Neural cell (in vitro differentiated cells): ENCODE data around the gene ZBTB2.

Experiments
- POLR2AphosphoS5 ChIP-seq: IDR thresholded peaks from 2 replicates; pipeline ENCODE4 v1.6.1; 2012
- TF ChIP-seq, protein P1 (sequence below): fragments of 450-650 bp; IDR thresholded peaks from 2 replicates; pipeline ENCODE4 v1.5.1; 2014; ENCODE audit warnings: antibody characterized with exemption, mild to moderate bottlenecking, moderate library complexity; ENCODE audit not compliant: poor library complexity, severe bottlenecking

DNA sequence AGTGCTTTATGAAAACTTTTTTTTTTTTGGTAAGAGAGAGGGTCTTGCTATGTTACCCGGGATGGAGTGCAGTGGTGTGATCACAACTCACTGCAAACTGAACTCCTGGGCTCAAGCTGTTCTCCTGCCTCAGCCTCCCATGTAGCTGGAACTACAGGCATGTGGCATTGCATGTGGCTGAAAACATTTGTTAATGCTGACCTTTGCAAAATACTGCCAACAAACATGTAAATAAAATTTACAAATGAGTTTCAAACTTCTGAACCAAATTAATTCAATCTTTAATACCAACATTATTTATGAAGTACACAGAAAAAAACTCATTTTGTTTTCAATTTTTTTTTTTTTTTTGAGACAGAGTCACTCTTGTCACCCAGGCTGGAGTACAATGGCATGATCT lies 26.1 kb upstream of the ZBTB2 start:
- TF ChIP-seq, protein P1, sequence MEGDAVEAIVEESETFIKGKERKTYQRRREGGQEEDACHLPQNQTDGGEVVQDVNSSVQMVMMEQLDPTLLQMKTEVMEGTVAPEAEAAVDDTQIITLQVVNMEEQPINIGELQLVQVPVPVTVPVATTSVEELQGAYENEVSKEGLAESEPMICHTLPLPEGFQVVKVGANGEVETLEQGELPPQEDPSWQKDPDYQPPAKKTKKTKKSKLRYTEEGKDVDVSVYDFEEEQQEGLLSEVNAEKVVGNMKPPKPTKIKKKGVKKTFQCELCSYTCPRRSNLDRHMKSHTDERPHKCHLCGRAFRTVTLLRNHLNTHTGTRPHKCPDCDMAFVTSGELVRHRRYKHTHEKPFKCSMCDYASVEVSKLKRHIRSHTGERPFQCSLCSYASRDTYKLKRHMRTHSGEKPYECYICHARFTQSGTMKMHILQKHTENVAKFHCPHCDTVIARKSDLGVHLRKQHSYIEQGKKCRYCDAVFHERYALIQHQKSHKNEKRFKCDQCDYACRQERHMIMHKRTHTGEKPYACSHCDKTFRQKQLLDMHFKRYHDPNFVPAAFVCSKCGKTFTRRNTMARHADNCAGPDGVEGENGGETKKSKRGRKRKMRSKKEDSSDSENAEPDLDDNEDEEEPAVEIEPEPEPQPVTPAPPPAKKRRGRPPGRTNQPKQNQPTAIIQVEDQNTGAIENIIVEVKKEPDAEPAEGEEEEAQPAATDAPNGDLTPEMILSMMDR, result no peak
- TF ChIP-seq POLR2AphosphoS5, result no peak
